Ascending aorta (tissue), 2 donors: ENCODE data around the gene HOXA2. TPM values are rescaled to one million over a fixed set of nuclear protein-coding genes. Genes with fewer than 3 reads are reported as not detected.

Experiments
- DNase-seq, 2 donors: peaks; one replicate each; pipeline ENCODE4 v3.0.0-alpha.2; 2019; ENCODE audit warnings: low spot score in 2 of 2
- H3K27ac ChIP-seq, 2 donors: fragments of 200-600 bp; sonication (generic); one replicate each; pipeline ENCODE4 v1.5.1; 2016 to 2017; ENCODE audit warnings: mild to moderate bottlenecking in 1 of 2
- H3K27me3 ChIP-seq: fragments of 200-600 bp; sonication (generic); one replicate; pipeline ENCODE4 v1.5.1; 2017
- H3K36me3 ChIP-seq, 2 donors: fragments of 200-600 bp; sonication (generic); one replicate each; pipeline ENCODE4 v1.5.1; 2016
- H3K4me1 ChIP-seq, 2 donors: fragments of 200-600 bp; sonication (generic); one replicate each; pipeline ENCODE4 v1.5.1; 2016 to 2017; ENCODE audit warnings: mild to moderate bottlenecking in 1 of 2
- H3K4me3 ChIP-seq, 2 donors: fragments of 200-600 bp; sonication (generic); one replicate each; pipeline ENCODE4 v1.5.1; 2016 to 2017; ENCODE audit warnings: mild to moderate bottlenecking in 1 of 2
- H3K9me3 ChIP-seq, 2 donors: fragments of 200-600 bp; sonication (generic); one replicate each; pipeline ENCODE4 v1.5.1; 2016
- CTCF ChIP-seq, 3 experiments: fragments of 200-600 bp in 2 of 3; fragments of 450-650 bp in 1 of 3; sonication (generic) in 2 of 3; IDR thresholded peaks; one replicate each; pipeline ENCODE4 v1.5.1; 2016 to 2019; ENCODE audit warnings: antibody characterized with exemption in 3 of 3, mild to moderate bottlenecking in 1 of 3, moderate library complexity in 1 of 3
- intact Hi-C: fragments of 100-400 bp; cut with DNase I; formaldehyde crosslinking; loops from one replicate; pipeline ENCODE4 v1.15.1; 2023
- total RNA-seq: library from RNA; depleted of rRNA; stranded (reverse); fragments of >200 nt; gene quantifications from one replicate; pipeline ENCODE4 v1.1.0, GENCODE V29; 2016

HOXA2 gene
- total RNA-seq, 1 donor from 2014 or later: 36.5 TPM

GRCh38 chr7:27104341-27105058 is 2.0 kb upstream of the HOXA2 start:
- intact Hi-C loops: loop anchor here (2.0 to 5.0 kb wide), 2 partner anchors 18 to 1352 kb away; no protein-coding TSS in a partner anchor
- H3K4me1 ChIP-seq: peaks cover 8 to 32% of the 10 kb centered on the region in 2 donors
- no peaks in the 10 kb centered on the region for H3K9me3 ChIP-seq
- H3K36me3 ChIP-seq: no peaks in the 10 kb centered on the region
- no peak for TF ChIP-seq CTCF (IDR thresholded peaks at IDR 0.05)
- peak overlapping the region; percentile 68 to 79 for H3K4me3 ChIP-seq
- no peaks in the 10 kb centered on the region for H3K27me3 ChIP-seq
- peak in 1 of 2 donors; percentile 61 for DNase-seq
- H3K27ac ChIP-seq: peak overlapping the region; percentile 89 to 97

- no peaks in the 10 kb centered on the region for H3K27me3 ChIP-seq
- peaks cover 4 to 27% of the 10 kb centered on the region in 2 donors for H3K4me1 ChIP-seq
- intact Hi-C loops: loop anchor here (2.0 to 5.0 kb wide), 2 partner anchors 19 to 1351 kb away; no protein-coding TSS in a partner anchor
- H3K27ac ChIP-seq: peak overlapping the region; percentile 89 to 97
- peak overlapping the region; percentile 68 to 79 for H3K4me3 ChIP-seq
- peak in 1 of 2 donors; percentile 71 for DNase-seq
- TF ChIP-seq CTCF (IDR thresholded peaks at IDR 0.05): no peak
- no peaks in the 10 kb centered on the region for H3K36me3 ChIP-seq
- H3K9me3 ChIP-seq: no peaks in the 10 kb centered on the region
Observed at GRCh38 chr7:27103489-27104226, 1.2 kb upstream of the HOXA2 start.

- no peaks in the 10 kb centered on the region for H3K36me3 ChIP-seq
- H3K27me3 ChIP-seq: no peaks in the 10 kb centered on the region
- H3K4me3 ChIP-seq: peak overlapping the region; percentile 68 to 79
- peaks cover 4 to 28% of the 10 kb centered on the region in 2 donors for H3K4me1 ChIP-seq
- no peaks in the 10 kb centered on the region for H3K9me3 ChIP-seq
- H3K27ac ChIP-seq: peak overlapping the region; percentile 89 to 97
- TF ChIP-seq CTCF (IDR thresholded peaks at IDR 0.05): no peak
- DNase-seq: no peak
- intact Hi-C loops: loop anchor here (5.0 kb wide), 1 partner anchor 1350 kb away; no protein-coding TSS in a partner anchor
Observed at GRCh38 chr7:27101957-27102580, 414 bp downstream of the HOXA2 start.

- Histone ChIP-seq H3K27me3 (no peaks in the 10 kb centered on the region), H3K4me1 (peaks cover 4 to 25% of the 10 kb centered on the region in 2 donors), H3K36me3 (no peaks in the 10 kb centered on the region)
Observed at GRCh38 chr7:27101171-27101956, 1.1 kb downstream of the HOXA2 start.

More at GRCh38 chr7:27101171-27101956, 1.1 kb downstream of the HOXA2 start:
- intact Hi-C loops: loop anchor here (5.0 kb wide), 1 partner anchor 1349 kb away; no protein-coding TSS in a partner anchor
- H3K27ac ChIP-seq: peak overlapping the region; percentile 89 to 97
- H3K9me3 ChIP-seq: no peaks in the 10 kb centered on the region
- no peak for DNase-seq
- TF ChIP-seq CTCF (IDR thresholded peaks at IDR 0.05): no peak
- H3K4me3 ChIP-seq: peak overlapping the region; percentile 68 to 79
